Progenitor cell of endocrine pancreas (in vitro differentiated cells): ENCODE results near the gene BTBD8. TPM values are rescaled to one million over a fixed set of nuclear protein-coding genes. Genes with fewer than 3 reads are reported as not detected.

ENCODE experiments used
- DNase-seq: peaks from one replicate; pipeline ENCODE4 v3.0.0; 2021; ENCODE audit warnings: low spot score; ENCODE audit not compliant: unreplicated experiment
- H3K27ac Mint-ChIP-seq: 2 replicates; pipeline ENCODE4 v1.8.0; 2021; ENCODE audit warnings: mild to moderate bottlenecking, moderate library complexity, mixed read lengths
- H3K27me3 Mint-ChIP-seq: 2 replicates; pipeline ENCODE4 v1.8.0; 2021; ENCODE audit warnings: mixed read lengths
- H3K36me3 Mint-ChIP-seq: 2 replicates; pipeline ENCODE4 v1.8.0; 2022; ENCODE audit warnings: mixed read lengths; ENCODE audit not compliant: insufficient read depth
- H3K4me1 Mint-ChIP-seq: 2 replicates; pipeline ENCODE4 v1.8.0; 2021; ENCODE audit warnings: low read depth, mixed read lengths
- H3K4me3 Mint-ChIP-seq: 2 replicates; pipeline ENCODE4 v1.8.0; 2021; ENCODE audit warnings: low read depth, mild to moderate bottlenecking, moderate library complexity, mixed read lengths
- H3K9me3 Mint-ChIP-seq: 2 replicates; pipeline ENCODE4 v1.8.0; 2021; ENCODE audit warnings: low read depth, mixed read lengths
- total RNA-seq: library from RNA; stranded (reverse); gene quantifications from 2 replicates; pipeline ENCODE4 v1.2.1, GENCODE V29; 2021
- TF ChIP-seq, protein P1 (sequence below): fragments of 200-600 bp; sonication (generic); IDR thresholded peaks from one replicate; pipeline ENCODE4 v1.5.0; 2021; ENCODE audit warnings: antibody characterized with exemption, mild to moderate bottlenecking; ENCODE audit not compliant: unreplicated experiment

The BTBD8 gene
- total RNA-seq, 1 donor from 2014 or later = 8.2 TPM

DNA sequence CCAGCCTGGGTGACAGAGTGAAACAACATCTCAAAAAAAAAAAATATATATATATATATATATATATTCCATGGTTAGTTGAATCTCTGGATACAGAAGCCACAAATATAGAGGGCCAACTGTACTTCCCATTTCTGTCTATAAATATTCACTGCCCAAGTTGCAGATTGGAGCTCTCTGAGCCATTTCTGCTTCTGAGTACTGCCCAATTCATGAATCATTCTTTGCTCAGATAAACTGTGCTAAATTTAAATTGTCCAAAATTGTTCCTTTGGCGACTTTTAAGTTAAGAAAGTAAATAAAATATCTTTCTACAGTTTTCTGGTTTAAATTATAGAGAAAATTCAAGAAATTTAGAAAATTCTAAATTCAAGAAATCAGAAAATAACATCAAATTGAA is 114.4 kb downstream of the BTBD8 start:
- Mint-ChIP-seq H3K4me1 (no peaks in the 10 kb centered on the region), H3K27me3 (no peaks in the 10 kb centered on the region), H3K36me3 (no peaks in the 10 kb centered on the region), H3K27ac (no peak overlapping the region), H3K9me3 (no peaks in the 10 kb centered on the region), H3K4me3 (no peak overlapping the region)
- TF ChIP-seq, protein P1, sequence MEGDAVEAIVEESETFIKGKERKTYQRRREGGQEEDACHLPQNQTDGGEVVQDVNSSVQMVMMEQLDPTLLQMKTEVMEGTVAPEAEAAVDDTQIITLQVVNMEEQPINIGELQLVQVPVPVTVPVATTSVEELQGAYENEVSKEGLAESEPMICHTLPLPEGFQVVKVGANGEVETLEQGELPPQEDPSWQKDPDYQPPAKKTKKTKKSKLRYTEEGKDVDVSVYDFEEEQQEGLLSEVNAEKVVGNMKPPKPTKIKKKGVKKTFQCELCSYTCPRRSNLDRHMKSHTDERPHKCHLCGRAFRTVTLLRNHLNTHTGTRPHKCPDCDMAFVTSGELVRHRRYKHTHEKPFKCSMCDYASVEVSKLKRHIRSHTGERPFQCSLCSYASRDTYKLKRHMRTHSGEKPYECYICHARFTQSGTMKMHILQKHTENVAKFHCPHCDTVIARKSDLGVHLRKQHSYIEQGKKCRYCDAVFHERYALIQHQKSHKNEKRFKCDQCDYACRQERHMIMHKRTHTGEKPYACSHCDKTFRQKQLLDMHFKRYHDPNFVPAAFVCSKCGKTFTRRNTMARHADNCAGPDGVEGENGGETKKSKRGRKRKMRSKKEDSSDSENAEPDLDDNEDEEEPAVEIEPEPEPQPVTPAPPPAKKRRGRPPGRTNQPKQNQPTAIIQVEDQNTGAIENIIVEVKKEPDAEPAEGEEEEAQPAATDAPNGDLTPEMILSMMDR = no peak
- DNase-seq = no peak

DNA sequence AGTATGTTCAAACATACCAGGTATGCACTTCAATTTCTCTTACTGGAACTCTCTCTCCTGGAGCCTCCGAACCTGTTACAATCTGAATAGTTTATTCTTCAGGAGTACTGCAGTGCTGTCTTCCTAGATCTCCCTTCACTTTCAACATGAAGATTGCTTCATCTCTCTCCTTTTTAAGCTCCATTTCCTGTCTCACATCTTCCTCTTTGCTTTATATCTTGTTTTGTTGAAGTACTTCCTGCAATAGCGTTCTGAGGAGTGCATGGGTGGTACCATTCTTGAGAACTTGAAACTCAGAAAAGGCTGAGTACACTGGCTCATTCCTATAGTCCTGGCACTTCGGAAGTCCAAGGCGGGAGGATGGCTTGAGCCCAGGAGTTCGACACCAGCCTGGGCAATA is 121.8 kb downstream of the BTBD8 start:
- TF ChIP-seq, protein P1 = no peak
- H3K27ac Mint-ChIP-seq = no peak overlapping the region
- no peaks in the 10 kb centered on the region for H3K4me1 Mint-ChIP-seq

DNA sequence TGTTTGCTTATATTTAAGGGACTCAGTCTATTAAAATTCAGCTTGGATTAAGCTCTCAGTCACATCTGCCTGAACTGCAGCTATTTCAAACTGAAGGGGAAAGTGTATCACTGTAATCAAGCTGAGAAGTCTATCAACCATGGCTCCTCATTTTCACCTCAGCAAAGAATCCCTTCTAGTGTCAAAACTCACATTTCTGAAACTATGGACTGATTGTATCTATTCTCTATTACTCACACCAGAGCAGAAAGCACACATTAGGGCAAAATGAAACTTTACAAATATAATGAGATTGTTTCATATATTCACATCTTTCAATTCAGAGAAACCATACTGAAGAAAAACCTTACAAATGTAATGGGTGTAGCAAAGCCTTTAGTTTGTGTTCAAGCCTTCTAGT is 123.0 kb downstream of the BTBD8 start:
- Mint-ChIP-seq H3K27ac (no peak overlapping the region), H3K4me3 (no peak overlapping the region), H3K36me3 (no peaks in the 10 kb centered on the region), H3K27me3 (no peaks in the 10 kb centered on the region), H3K9me3 (peaks cover 4% of the 10 kb centered on the region), H3K4me1 (no peaks in the 10 kb centered on the region)
- no peak for DNase-seq
- TF ChIP-seq, protein P1 = no peak

More for the DNA sequence above, 121.8 kb downstream of the BTBD8 start:
- no peak overlapping the region for H3K4me3 Mint-ChIP-seq
- peaks cover 4% of the 10 kb centered on the region for H3K9me3 Mint-ChIP-seq
- no peaks in the 10 kb centered on the region for H3K27me3 Mint-ChIP-seq
- DNase-seq = no peak
- no peaks in the 10 kb centered on the region for H3K36me3 Mint-ChIP-seq

DNA sequence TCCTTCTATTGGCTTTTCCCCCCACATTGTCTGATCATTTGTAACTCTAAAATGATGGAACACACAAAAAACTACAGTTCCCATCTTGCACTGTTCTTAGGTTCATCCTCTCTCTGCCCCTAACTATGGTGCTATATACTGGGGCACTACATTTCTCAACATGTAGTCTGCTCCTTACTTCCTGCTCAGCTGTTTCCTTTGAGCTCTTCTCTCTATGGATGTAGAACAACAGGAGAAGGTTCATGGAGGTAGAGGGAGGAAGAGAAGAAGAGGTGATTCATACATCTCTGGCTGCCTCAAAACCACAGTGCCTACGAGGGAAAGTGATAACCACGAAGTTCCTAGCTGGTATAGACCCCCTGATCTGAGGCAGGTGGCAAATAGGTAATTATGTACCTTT is 130.6 kb downstream of the BTBD8 start:
- no peaks in the 10 kb centered on the region for H3K27me3 Mint-ChIP-seq
- H3K4me3 Mint-ChIP-seq = no peak overlapping the region
- TF ChIP-seq, protein P1 = no peak
- H3K4me1 Mint-ChIP-seq = no peaks in the 10 kb centered on the region
- peaks cover 4% of the 10 kb centered on the region for H3K9me3 Mint-ChIP-seq
- no peaks in the 10 kb centered on the region for H3K36me3 Mint-ChIP-seq
- DNase-seq = no peak
- H3K27ac Mint-ChIP-seq = no peak overlapping the region

DNA sequence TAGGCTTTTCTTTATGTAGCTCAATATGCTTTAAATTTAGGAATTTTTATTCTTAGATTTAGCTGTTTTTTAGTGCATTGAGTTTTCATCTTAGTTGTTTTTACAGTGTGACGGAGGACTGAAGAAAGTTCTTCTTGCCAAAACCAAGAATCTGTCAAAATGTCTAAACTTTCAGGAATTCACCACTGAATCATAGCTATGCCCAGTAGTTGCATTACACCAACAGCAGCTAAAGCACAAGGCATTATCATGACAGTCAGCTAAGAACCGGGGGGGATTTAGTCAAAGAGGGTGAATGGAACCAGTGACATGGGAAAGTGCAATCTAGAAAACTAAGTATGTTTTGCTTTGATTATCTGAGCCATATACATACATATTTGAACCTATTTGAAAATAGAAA is 131.0 kb downstream of the BTBD8 start:
- H3K4me3 Mint-ChIP-seq = no peak overlapping the region
- TF ChIP-seq, protein P1 = no peak
- peaks cover under 1% of the 10 kb centered on the region for H3K9me3 Mint-ChIP-seq

More for the DNA sequence above, 131.0 kb downstream of the BTBD8 start:
- no peaks in the 10 kb centered on the region for H3K36me3 Mint-ChIP-seq
- no peaks in the 10 kb centered on the region for H3K4me1 Mint-ChIP-seq
- DNase-seq = no peak
- H3K27me3 Mint-ChIP-seq = no peaks in the 10 kb centered on the region
- H3K27ac Mint-ChIP-seq = no peak overlapping the region
